OCI-LY1 (cell line): Measurements from ENCODE around the gene MBD5.

Experiments used
- H2AFZ ChIP-seq: fragments of 200-600 bp; sonication (generic), shearing (Covaris generic); 2 replicates; pipeline ENCODE4 v1.6.0; 2014; ENCODE audit warnings: antibody characterized with exemption, mild to moderate bottlenecking, low read length
- H3F3A ChIP-seq: fragments of 200-600 bp; sonication (generic), shearing (Covaris generic); 2 replicates; pipeline ENCODE4 v1.6.0; 2014; ENCODE audit warnings: mild to moderate bottlenecking, antibody characterized with exemption, low read length, moderate library complexity; ENCODE audit not compliant: insufficient read depth
- H3K27ac ChIP-seq: fragments of 200-600 bp; sonication (generic); 2 replicates; pipeline ENCODE4 v1.5.1; 2014; ENCODE audit warnings: low read length, mixed run types, mild to moderate bottlenecking, low read depth; ENCODE audit not compliant: poor library complexity, severe bottlenecking
- H3K27me3 ChIP-seq: fragments of 200-600 bp; sonication (generic); 2 replicates; pipeline ENCODE4 v1.6.0; 2014; ENCODE audit warnings: antibody characterized with exemption, mild to moderate bottlenecking, low read length, moderate library complexity; ENCODE audit not compliant: insufficient read depth
- H3K36me3 ChIP-seq: fragments of 200-600 bp; sonication (generic); 2 replicates; pipeline ENCODE4 v1.6.1; 2014; ENCODE audit warnings: mild to moderate bottlenecking, antibody characterized with exemption, low read length, moderate library complexity, mixed read lengths; ENCODE audit not compliant: insufficient read depth
- H3K4me1 ChIP-seq: fragments of 200-600 bp; sonication (generic); 2 replicates; pipeline ENCODE4 v1.5.1; 2014; ENCODE audit warnings: mild to moderate bottlenecking, low read length, moderate library complexity; ENCODE audit not compliant: insufficient read depth, severe bottlenecking
- H3K4me2 ChIP-seq: fragments of 200-600 bp; sonication (generic), shearing (Covaris generic); 2 replicates; pipeline ENCODE4 v1.6.1; 2014; ENCODE audit warnings: low read length
- H3K4me3 ChIP-seq: fragments of 200-600 bp; sonication (generic); 2 replicates; pipeline ENCODE4 v1.5.1; 2014; ENCODE audit warnings: low read length, low read depth, mild to moderate bottlenecking, mixed read lengths; ENCODE audit not compliant: poor library complexity, severe bottlenecking
- H3K79me2 ChIP-seq: fragments of 200-600 bp; shearing (Covaris generic); 2 replicates; pipeline ENCODE4 v1.6.1; 2016; ENCODE audit warnings: mixed run types, low read length, mixed read lengths; ENCODE audit not compliant: insufficient read depth
- H3K9ac ChIP-seq: fragments of 200-600 bp; sonication (generic), shearing (Covaris generic); 2 replicates; pipeline ENCODE4 v1.6.1; 2014; ENCODE audit warnings: mild to moderate bottlenecking, low read length, mixed read lengths
- H3K9me2 ChIP-seq: fragments of 200-600 bp; sonication (generic), shearing (Covaris generic); 2 replicates; pipeline ENCODE4 v1.6.1; 2014; ENCODE audit warnings: low read depth, mild to moderate bottlenecking, low read length, mixed read lengths
- H3K9me3 ChIP-seq: fragments of 200-600 bp; shearing (Covaris generic); 2 replicates; pipeline ENCODE4 v1.6.1; 2014; ENCODE audit warnings: low read length, mixed read lengths
- H4K20me1 ChIP-seq: fragments of 200-600 bp; sonication (generic), shearing (Covaris generic); 2 replicates; pipeline ENCODE4 v1.6.0; 2016; ENCODE audit warnings: mild to moderate bottlenecking, low read length; ENCODE audit not compliant: insufficient read depth
- EZH2 ChIP-seq: fragments of 200-600 bp; sonication (generic), shearing (Covaris generic); IDR thresholded peaks from 2 replicates; pipeline ENCODE4 v1.8.0; 2017; ENCODE audit warnings: borderline replicate concordance, mixed run types, mild to moderate bottlenecking, antibody characterized with exemption, low read length, moderate library complexity, mixed read lengths
- TF ChIP-seq, protein P1 (sequence below): fragments of 200-600 bp; sonication (generic), shearing (Covaris generic); IDR thresholded peaks from 2 replicates; pipeline ENCODE4 v1.5.1; 2017; ENCODE audit warnings: mild to moderate bottlenecking, antibody characterized with exemption, low read length, moderate library complexity, mixed read lengths

MBD5 gene

GRCh38 chr2:148237911-148238310 is 217.0 kb downstream of the MBD5 start:
- TF ChIP-seq EZH2 = no peak
- TF ChIP-seq, protein P1, sequence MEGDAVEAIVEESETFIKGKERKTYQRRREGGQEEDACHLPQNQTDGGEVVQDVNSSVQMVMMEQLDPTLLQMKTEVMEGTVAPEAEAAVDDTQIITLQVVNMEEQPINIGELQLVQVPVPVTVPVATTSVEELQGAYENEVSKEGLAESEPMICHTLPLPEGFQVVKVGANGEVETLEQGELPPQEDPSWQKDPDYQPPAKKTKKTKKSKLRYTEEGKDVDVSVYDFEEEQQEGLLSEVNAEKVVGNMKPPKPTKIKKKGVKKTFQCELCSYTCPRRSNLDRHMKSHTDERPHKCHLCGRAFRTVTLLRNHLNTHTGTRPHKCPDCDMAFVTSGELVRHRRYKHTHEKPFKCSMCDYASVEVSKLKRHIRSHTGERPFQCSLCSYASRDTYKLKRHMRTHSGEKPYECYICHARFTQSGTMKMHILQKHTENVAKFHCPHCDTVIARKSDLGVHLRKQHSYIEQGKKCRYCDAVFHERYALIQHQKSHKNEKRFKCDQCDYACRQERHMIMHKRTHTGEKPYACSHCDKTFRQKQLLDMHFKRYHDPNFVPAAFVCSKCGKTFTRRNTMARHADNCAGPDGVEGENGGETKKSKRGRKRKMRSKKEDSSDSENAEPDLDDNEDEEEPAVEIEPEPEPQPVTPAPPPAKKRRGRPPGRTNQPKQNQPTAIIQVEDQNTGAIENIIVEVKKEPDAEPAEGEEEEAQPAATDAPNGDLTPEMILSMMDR = no peak
- Histone ChIP-seq H3K79me2 (no peaks in the 10 kb centered on the region), H3K4me1 (no peaks in the 10 kb centered on the region), H3K4me3 (no peak overlapping the region), H3K9me2 (no peaks in the 10 kb centered on the region), H3K27me3 (no peaks in the 10 kb centered on the region), H3K4me2 (no peak overlapping the region), H2AFZ (no peak overlapping the region), H3K36me3 (peaks cover 23% of the 10 kb centered on the region), H3K9ac (no peak overlapping the region), H4K20me1 (no peaks in the 10 kb centered on the region), H3K27ac (no peak overlapping the region), H3K9me3 (0 out of 2 replicates have a peak, but pooled peaks cover 3% of the 10 kb centered on the region), H3F3A (no peaks in the 10 kb centered on the region)

GRCh38 chr2:148238561-148238960 is 217.7 kb downstream of the MBD5 start:
- TF ChIP-seq, protein P1 = no peak
- no peak for TF ChIP-seq EZH2
- Histone ChIP-seq H3K27ac (no peak overlapping the region), H3F3A (no peaks in the 10 kb centered on the region), H3K9ac (no peak overlapping the region), H3K27me3 (no peaks in the 10 kb centered on the region), H3K36me3 (peaks cover 23% of the 10 kb centered on the region), H3K9me3 (0 out of 2 replicates have a peak, but pooled peaks cover 3% of the 10 kb centered on the region), H2AFZ (no peak overlapping the region), H4K20me1 (no peaks in the 10 kb centered on the region), H3K4me2 (no peak overlapping the region), H3K9me2 (no peaks in the 10 kb centered on the region), H3K79me2 (no peaks in the 10 kb centered on the region), H3K4me1 (no peaks in the 10 kb centered on the region), H3K4me3 (no peak overlapping the region)

DNA sequence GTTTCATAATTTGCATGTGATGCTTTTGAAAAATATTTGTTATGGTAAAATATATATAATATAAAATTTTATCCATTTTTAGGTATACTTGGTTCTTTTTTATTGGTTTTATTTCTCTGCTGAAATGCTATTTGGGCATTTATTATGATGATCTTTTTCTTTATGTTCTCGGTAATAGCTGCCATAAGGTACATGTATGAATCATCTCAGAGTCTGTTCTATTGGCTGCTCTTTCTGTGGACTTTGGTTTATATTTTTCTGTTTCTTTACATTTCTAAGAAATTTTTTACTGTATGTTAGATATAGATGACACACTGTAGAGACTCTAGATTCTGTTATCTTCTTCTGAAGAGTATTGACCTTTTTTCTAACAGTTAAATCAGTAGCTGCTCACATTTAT is 219.9 kb downstream of the MBD5 start:
- H3K4me2 ChIP-seq = no peak overlapping the region
- no peak overlapping the region for H3K27ac ChIP-seq
- no peaks in the 10 kb centered on the region for H3K27me3 ChIP-seq
- H3K79me2 ChIP-seq = no peaks in the 10 kb centered on the region
- H3K9me3 ChIP-seq = 0 out of 2 replicates have a peak, but pooled peaks cover 3% of the 10 kb centered on the region
- H3F3A ChIP-seq = no peaks in the 10 kb centered on the region
- H3K36me3 ChIP-seq = peaks cover 23% of the 10 kb centered on the region
- no peak for TF ChIP-seq EZH2
- TF ChIP-seq, protein P1 = no peak
- no peaks in the 10 kb centered on the region for H3K4me1 ChIP-seq
- H3K4me3 ChIP-seq = no peak overlapping the region
- no peak overlapping the region for H2AFZ ChIP-seq
- H3K9ac ChIP-seq = no peak overlapping the region
- no peaks in the 10 kb centered on the region for H3K9me2 ChIP-seq
- H4K20me1 ChIP-seq = no peaks in the 10 kb centered on the region
